Measurements from ENCODE around the gene FAM163A. TPM values are rescaled to one million over a fixed set of nuclear protein-coding genes. Genes with fewer than 3 reads are reported as not detected.

The FAM163A gene
- total RNA-seq, 4 donors from 2014 or later = 0.21 TPM; not detected in 3

DNA sequence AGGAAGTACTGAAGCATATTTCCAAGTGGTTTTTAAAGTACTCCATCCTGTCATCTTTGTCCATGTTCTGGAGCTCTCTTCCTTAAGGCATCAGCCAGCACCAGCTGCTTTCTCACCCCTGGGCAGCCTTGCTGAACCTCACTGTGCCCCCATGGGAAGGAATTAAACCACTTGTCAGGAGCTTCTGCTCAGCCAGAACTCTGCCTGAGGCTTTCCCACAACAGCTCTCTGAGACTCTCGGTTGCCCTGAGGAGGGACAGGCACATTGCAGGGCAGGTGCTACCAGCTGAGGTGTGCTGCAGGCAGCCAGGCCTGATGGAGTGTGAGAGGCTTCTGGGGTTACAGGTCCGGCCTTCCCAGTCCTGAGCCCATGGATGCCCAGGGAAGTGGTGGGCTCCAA, 30.9 kb downstream of the FAM163A start:
- H3K4me3 ChIP-seq = no peak overlapping the region
- no peak for DNase-seq
- peaks cover 0 to 2% of the 10 kb centered on the region in 2 donors for H3K9me3 ChIP-seq
- intact Hi-C loops (cut with DNase I; ENCODE audit: low total_unique reads) = no loop called here
- H3K27me3 ChIP-seq = no peaks in the 10 kb centered on the region
- TF ChIP-seq POLR2A (IDR thresholded peaks at IDR 0.05) = no peak
- TF ChIP-seq, protein P1, sequence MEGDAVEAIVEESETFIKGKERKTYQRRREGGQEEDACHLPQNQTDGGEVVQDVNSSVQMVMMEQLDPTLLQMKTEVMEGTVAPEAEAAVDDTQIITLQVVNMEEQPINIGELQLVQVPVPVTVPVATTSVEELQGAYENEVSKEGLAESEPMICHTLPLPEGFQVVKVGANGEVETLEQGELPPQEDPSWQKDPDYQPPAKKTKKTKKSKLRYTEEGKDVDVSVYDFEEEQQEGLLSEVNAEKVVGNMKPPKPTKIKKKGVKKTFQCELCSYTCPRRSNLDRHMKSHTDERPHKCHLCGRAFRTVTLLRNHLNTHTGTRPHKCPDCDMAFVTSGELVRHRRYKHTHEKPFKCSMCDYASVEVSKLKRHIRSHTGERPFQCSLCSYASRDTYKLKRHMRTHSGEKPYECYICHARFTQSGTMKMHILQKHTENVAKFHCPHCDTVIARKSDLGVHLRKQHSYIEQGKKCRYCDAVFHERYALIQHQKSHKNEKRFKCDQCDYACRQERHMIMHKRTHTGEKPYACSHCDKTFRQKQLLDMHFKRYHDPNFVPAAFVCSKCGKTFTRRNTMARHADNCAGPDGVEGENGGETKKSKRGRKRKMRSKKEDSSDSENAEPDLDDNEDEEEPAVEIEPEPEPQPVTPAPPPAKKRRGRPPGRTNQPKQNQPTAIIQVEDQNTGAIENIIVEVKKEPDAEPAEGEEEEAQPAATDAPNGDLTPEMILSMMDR (IDR thresholded peaks at IDR 0.05) = no peak
- no peak overlapping the region for H3K27ac ChIP-seq
- no peaks in the 10 kb centered on the region for H3K36me3 ChIP-seq
- H3K4me1 ChIP-seq = no peaks in the 10 kb centered on the region

DNA sequence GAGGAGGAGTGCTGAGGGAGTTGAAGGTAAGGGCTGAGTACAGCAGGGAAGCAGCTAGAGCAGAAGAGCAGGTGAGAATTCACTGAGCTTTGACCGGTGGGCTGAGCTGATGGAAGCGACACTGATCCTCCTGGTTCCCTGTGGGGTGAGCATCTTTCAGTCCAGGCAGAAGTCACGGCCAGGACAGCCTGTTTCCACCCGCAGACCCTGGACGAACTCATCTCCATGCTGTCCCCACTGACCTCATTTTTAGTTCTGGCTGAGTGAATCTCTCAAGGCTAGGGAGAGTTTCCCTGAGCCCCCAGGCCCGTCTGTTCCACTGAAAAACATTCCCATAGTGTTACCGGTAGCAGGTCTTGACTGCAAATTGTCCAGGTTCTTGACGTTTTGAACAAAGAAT, 31.5 kb downstream of the FAM163A start:
- Histone ChIP-seq H3K27ac (no peak overlapping the region), H3K4me3 (no peak overlapping the region), H3K9me3 (peaks cover 0 to 2% of the 10 kb centered on the region in 2 donors), H3K36me3 (no peaks in the 10 kb centered on the region), H3K27me3 (no peaks in the 10 kb centered on the region), H3K4me1 (no peaks in the 10 kb centered on the region)
- no peak for DNase-seq
- TF ChIP-seq POLR2A (IDR thresholded peaks at IDR 0.05) = no peak
- TF ChIP-seq, protein P1 (IDR thresholded peaks at IDR 0.05) = no peak
- intact Hi-C loops (cut with DNase I; ENCODE audit: low total_unique reads) = no loop called here

DNA sequence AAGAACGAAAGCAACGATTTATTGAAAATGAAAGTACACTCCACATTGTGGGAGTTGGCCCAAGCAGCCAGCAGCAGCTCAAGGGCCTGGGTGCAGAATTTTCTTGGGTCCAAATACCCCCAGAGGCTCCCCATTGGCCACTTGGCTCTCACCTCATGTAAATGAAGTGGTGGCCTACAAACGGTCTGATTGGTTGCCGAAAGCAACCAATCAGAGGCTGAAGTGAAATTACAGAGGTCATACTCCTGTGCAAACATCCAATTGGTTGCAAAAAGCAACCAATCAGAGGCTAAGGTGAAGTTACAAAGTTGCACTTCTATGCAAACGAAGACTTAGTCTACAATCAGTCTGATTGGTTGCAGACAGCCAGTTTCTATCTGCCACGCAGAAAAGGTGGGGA, 31.9 kb downstream of the FAM163A start:
- Histone ChIP-seq H3K27ac (no peak overlapping the region), H3K36me3 (no peaks in the 10 kb centered on the region), H3K27me3 (no peaks in the 10 kb centered on the region), H3K4me1 (no peaks in the 10 kb centered on the region), H3K9me3 (peaks cover 0 to 2% of the 10 kb centered on the region in 2 donors), H3K4me3 (no peak overlapping the region)
- intact Hi-C loops (cut with DNase I; ENCODE audit: low total_unique reads) = no loop called here
- DNase-seq = no peak
- TF ChIP-seq, protein P1 (IDR thresholded peaks at IDR 0.05) = no peak
- TF ChIP-seq POLR2A (IDR thresholded peaks at IDR 0.05) = no peak

DNA sequence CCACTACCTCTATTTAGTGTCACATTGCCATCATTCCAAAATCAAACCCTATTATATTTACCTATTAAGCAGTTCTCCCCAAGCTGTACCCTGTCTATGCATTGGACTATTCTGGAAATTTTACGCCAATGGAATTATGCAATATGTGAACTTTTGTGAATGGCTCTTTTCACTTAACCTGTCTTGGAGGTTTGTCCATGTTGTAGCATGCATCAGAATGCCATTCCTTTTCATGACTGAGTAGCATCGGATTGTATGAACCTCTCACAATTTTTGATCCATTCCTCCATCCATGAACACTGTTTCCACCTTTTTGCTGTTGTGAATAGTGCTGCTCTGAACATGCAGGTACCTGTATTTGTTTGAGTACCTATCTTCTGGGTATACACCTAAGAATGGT, 33.7 kb downstream of the FAM163A start:
- intact Hi-C loops (cut with DNase I; ENCODE audit: low total_unique reads) = no loop called here
- Histone ChIP-seq H3K36me3 (no peaks in the 10 kb centered on the region), H3K9me3 (peaks cover 0 to 2% of the 10 kb centered on the region in 2 donors), H3K27ac (no peak overlapping the region), H3K4me1 (no peaks in the 10 kb centered on the region), H3K4me3 (no peak overlapping the region), H3K27me3 (no peaks in the 10 kb centered on the region)
- DNase-seq = no peak
- no peak for TF ChIP-seq POLR2A (IDR thresholded peaks at IDR 0.05)
- TF ChIP-seq, protein P1 (IDR thresholded peaks at IDR 0.05) = no peak

DNA sequence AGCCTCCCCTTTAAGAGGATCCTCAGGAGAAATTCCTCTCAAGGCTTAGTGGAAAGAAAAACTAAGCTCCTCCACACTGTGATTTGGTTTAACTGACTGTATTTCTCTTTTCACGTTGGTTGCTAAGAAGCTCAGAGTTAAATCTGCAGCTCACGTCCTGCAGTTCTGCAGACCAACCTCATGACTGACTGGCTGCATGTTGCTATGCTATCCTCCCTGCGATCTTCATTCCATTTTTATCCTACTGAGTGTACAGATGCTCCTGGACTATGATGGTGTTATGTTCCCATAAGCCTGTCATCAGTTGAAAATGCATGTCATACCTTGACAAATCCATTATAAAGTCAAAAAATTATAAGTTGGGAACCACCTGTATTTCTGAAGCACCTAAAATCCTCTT, 34.6 kb downstream of the FAM163A start:
- TF ChIP-seq, protein P1 (IDR thresholded peaks at IDR 0.05) = no peak
- TF ChIP-seq POLR2A (IDR thresholded peaks at IDR 0.05) = no peak
- no peak for DNase-seq

More for the DNA sequence above, 34.6 kb downstream of the FAM163A start:
- intact Hi-C loops (cut with DNase I; ENCODE audit: low total_unique reads) = no loop called here
- H3K27ac ChIP-seq = no peak overlapping the region
- no peaks in the 10 kb centered on the region for H3K27me3 ChIP-seq
- no peak overlapping the region for H3K4me3 ChIP-seq
- no peaks in the 10 kb centered on the region for H3K36me3 ChIP-seq
- H3K4me1 ChIP-seq = no peaks in the 10 kb centered on the region
- peaks cover 0 to 2% of the 10 kb centered on the region in 2 donors for H3K9me3 ChIP-seq

Measured in uterus (tissue), 4 donors.